SU-DHL-6 (cell line): ENCODE data around the gene TBC1D8.

Experiments used
- EZH2phosphoT487 ChIP-seq: fragments of 200-600 bp; sonication (generic), shearing (Covaris generic); conservative IDR thresholded peaks from 2 replicates; pipeline ENCODE4 v1.6.1; 2018; ENCODE audit warnings: mild to moderate bottlenecking, antibody characterized with exemption, low read length, moderate library complexity, mixed read lengths
- TF ChIP-seq, protein P1 (sequence below): fragments of 200-600 bp; sonication (generic); IDR thresholded peaks from one replicate; pipeline ENCODE4 v1.5.1; 2017; ENCODE audit warnings: antibody characterized with exemption, mild to moderate bottlenecking, low read length, moderate library complexity; ENCODE audit not compliant: insufficient read depth, poor library complexity, severe bottlenecking

DNA sequence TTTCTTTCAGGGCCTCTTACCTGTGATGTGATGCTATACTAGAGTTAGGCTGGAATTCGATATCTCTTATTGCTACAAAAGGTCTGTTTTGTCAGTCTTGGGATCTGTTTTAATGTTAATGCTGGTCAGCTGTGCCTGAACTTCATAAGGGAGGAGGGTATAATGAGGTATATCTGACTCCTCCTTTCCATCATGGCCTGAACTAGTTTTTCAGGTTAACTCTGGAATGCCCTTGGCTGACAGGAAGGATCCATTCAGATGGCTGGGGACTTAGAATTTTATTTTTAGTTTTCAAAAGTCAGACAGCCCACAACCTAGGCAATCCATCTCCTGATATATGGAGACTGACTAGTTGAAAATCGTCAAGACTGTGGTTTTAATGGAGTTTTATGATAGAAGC, 35.9 kb upstream of the TBC1D8 start:
- TF ChIP-seq, protein P1, sequence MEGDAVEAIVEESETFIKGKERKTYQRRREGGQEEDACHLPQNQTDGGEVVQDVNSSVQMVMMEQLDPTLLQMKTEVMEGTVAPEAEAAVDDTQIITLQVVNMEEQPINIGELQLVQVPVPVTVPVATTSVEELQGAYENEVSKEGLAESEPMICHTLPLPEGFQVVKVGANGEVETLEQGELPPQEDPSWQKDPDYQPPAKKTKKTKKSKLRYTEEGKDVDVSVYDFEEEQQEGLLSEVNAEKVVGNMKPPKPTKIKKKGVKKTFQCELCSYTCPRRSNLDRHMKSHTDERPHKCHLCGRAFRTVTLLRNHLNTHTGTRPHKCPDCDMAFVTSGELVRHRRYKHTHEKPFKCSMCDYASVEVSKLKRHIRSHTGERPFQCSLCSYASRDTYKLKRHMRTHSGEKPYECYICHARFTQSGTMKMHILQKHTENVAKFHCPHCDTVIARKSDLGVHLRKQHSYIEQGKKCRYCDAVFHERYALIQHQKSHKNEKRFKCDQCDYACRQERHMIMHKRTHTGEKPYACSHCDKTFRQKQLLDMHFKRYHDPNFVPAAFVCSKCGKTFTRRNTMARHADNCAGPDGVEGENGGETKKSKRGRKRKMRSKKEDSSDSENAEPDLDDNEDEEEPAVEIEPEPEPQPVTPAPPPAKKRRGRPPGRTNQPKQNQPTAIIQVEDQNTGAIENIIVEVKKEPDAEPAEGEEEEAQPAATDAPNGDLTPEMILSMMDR = no peak
- no peak for TF ChIP-seq EZH2phosphoT487
